Fibroblast of mammary gland (primary cell): ENCODE results near the gene HRH2.
"Not testable (repeated sequence)": the region's sequence is repeated elsewhere in the genome, so short reads cannot be mapped to it uniquely, and the experiment has no call there.

Source experiments
- DNase-seq: peaks from one replicate; pipeline ENCODE4 v3.0.0-alpha.2; 2010; ENCODE audit warnings: low read depth
- H3K4me3 ChIP-seq: 2 replicates; pipeline ENCODE4 v1.5.1; 2011; ENCODE audit warnings: low read depth, mild to moderate bottlenecking, low read length, moderate library complexity; ENCODE audit not compliant: control insufficient read depth
- TF ChIP-seq, protein P1 (sequence below): conservative IDR thresholded peaks from 2 replicates; pipeline ENCODE4 v1.5.1; 2011; ENCODE audit warnings: low read depth, low read length, inconsistent platforms; ENCODE audit not compliant: control insufficient read depth, insufficient read depth

The HRH2 gene

DNA sequence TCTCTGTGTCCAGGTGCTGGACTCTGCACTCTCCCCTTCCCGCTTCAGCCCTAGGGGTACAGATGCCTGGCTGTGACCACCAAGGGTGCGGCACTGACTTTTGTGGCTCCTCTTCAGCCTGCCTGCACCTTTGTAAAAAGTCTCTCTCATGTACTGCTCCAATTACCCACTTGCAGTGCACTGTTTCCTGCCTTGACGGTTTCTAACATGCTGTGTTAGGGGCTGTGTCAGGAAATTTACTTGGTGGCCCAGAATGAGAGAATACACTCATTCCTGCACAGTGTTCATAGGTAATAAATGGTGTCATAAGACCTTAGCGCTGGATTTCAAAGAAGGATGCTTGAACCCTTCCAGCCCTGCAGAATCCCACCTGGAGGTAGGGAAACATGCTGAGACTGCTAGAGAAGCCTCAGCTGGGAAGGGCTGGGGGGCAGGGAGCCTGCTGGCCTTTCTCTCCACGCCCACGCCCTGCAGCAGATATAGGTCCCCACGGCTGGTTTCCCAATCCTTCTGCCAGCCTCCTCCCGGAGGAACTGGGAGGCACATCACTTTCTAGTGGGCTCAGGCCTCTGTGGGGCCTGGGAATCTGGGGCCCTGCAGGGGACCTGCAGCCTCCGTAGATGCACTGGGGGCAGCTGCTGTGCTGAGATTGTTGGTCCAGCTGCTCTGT, 17.6 kb upstream of the HRH2 start:
- TF ChIP-seq, protein P1, sequence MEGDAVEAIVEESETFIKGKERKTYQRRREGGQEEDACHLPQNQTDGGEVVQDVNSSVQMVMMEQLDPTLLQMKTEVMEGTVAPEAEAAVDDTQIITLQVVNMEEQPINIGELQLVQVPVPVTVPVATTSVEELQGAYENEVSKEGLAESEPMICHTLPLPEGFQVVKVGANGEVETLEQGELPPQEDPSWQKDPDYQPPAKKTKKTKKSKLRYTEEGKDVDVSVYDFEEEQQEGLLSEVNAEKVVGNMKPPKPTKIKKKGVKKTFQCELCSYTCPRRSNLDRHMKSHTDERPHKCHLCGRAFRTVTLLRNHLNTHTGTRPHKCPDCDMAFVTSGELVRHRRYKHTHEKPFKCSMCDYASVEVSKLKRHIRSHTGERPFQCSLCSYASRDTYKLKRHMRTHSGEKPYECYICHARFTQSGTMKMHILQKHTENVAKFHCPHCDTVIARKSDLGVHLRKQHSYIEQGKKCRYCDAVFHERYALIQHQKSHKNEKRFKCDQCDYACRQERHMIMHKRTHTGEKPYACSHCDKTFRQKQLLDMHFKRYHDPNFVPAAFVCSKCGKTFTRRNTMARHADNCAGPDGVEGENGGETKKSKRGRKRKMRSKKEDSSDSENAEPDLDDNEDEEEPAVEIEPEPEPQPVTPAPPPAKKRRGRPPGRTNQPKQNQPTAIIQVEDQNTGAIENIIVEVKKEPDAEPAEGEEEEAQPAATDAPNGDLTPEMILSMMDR = no peak
- no peak for DNase-seq
- H3K4me3 ChIP-seq = no peak overlapping the region

DNA sequence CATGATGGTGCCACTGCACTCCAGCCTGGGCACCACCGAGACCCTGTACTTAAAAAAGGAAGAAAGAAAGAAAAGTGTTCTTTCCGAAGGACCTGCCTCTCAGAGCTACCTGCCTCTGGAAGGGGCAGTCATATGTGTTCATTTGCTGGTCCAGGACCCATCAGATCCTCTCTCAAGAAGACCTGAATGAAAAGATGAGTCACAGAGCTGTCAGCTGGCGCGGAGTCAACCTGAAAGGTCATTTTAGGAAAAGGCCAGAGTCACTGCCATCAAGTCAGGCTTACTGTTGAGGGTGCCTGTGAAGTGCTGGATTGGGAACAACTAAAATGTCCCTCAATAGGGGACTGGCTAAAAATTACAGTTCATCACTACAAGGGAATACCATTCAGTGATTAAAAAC, 14.9 kb upstream of the HRH2 start:
- DNase-seq = no peak
- TF ChIP-seq, protein P1 = no peak
- H3K4me3 ChIP-seq = no peak overlapping the region

DNA sequence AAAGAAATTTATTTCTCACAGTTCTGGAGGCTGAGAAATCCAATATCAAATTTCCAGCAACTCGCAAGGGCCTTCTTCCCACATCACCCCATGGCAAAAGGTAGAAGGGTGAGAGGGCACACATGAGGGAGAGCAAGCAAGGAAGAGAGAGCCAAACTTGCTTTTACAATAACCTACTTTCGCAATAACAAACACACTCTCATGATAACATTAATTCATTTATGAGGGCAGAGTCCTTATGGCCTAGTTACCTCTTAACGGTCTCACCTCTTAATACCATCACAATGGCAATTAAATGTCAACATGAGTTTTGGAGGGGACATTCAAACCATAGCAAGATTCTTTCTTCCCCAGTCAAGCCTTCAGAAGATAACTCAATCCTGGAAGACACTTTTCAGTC, 11.6 kb upstream of the HRH2 start:
- DNase-seq = no peak
- no peak overlapping the region for H3K4me3 ChIP-seq
- TF ChIP-seq, protein P1 = no peak

DNA sequence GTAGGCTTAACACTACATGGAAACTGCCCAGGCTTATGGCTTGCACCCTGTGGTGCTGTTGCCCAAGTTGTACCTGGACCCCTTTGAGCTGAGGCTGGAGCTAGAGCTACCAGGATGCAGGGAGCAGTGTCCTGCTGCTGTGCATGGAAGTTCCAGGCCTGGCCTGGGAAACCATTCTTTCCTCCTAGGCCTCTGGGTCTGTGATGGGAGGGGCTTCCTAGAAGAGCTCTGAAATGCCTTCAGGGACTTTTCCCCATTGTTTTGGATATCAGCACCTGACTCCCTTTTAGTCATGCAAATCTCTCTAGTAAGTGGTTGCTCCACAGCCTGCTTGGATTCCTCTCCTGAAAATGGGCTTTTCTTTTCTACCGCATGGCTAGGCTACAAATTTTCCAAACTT, 7.9 kb upstream of the HRH2 start:
- TF ChIP-seq, protein P1 = no peak
- no peak overlapping the region for H3K4me3 ChIP-seq
- no peak for DNase-seq

DNA sequence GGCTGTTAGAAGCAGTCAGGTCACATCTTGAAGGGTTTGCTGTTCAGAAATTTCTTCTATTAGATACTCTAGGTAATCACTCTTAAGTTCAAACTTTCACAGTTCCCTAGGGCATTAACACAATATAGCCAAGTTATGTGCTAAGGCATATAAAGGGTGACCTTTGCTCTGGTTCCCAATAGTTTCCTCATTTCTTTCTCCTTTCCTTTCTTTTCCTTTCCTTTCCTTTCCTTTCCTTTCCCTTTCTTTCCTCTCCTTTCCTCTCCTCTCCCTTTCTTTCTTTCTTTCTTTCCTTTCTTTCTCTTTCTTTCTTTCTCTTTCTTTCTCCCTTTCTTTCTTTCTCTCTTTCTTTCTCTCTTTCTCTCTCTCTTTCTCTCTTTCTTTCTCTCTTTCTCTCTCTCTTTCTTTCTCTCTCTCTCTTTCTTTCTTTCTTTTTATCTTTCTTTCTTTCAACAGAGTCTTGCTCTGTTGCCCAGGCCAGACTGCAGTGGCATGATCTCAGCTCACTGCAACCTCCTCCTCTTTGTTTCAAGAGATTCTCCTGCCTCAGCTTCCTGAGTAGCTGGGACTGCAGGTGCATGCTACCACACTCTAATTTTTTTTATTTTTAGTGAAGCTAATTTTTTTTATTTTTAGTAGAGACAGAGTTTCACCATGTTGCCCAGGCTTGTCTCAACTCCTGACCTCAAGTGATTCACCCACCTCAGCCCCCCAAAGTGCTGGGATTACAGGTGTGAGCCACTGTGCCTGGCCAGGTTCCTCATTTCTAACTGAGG, 7.3 kb upstream of the HRH2 start:
- not testable (repeated sequence) for DNase-seq, H3K4me3 ChIP-seq

DNA sequence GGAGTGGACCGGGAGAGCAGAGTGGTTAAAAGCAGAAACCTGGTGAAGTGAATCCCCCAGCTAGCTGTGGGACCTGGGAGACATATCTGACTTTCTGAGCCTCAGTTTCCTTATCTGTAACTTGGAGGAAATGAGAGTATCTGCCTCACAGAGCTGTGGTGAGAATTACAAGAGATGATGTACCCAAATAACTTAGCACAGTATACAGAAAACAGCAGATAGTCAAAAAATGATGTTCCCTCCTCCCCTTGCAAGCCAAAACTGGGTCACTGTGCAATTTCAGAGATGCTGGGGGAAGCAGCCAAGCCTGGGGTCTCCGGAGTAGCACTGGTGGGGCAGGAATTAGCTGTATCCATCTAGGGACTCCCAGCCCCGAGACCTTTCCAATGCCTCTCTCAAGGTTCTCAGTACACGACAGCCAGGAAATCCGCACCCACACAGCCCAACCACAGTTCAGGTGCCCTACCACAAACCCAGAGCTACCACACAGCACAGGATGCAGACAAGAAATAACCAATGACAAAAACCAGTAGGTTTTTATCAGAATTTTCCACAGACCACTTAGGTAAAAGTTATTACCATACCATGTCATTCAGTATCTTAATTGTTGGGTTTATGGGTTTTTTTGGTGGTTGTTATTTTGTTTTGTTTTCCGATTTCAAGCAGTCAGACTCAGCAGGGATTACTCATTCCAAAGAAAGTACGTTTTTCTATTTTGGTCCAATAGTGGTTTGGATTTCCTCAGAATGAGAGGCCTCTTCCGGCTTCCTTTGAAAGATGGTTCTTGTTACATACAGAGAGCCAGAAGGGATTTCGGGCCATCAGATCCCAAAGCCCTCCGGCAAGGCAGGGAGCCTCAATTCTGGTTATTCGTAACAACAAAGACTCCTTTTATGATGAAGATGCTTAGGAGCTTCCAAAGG, 4.9 kb upstream of the HRH2 start:
- DNase-seq = no peak
- TF ChIP-seq, protein P1 = no peak
- no peak overlapping the region for H3K4me3 ChIP-seq

DNA sequence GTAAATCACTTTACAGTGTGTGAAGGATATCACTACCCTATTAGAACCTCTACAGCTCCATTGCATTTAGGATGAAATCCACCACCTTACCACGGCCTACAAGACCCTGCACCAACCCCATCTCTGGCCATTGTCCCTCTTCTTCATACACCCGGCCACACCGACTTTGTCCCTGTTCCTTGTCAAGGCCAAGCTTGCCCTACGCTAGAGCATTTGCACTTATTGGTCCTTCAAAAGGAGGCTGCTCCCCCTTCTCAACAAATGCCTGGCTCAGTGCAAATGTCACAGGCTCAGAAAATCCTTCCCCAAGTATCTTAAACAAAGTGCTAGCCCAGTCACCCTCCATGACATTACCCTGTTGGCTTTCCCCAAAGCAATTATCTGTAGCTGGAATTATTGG, 4.1 kb upstream of the HRH2 start:
- DNase-seq = no peak
- no peak overlapping the region for H3K4me3 ChIP-seq
- TF ChIP-seq, protein P1 = no peak
